Keratinocyte (primary cell): Measurements from ENCODE around the gene CAMKMT. TPM values are rescaled to one million over a fixed set of nuclear protein-coding genes. Genes with fewer than 3 reads are reported as not detected.

ENCODE experiments used
- DNase-seq: peaks from one replicate; pipeline ENCODE4 v3.0.0-alpha.2; 2011; ENCODE audit warnings: low read depth, missing footprints, low spot score
- FAIRE-seq: peaks from 2 replicates; lab custom pipeline; 2011; peaks lifted over from hg19 to GRCh38; lab: Jason Lieb, UNC
- H2AFZ ChIP-seq: 2 replicates; pipeline ENCODE4 v1.6.0; 2012; ENCODE audit warnings: low read length, control low read depth, inconsistent platforms; ENCODE audit not compliant: control insufficient read depth
- H3K27ac ChIP-seq: 2 replicates; pipeline ENCODE4 v1.5.1; 2011; ENCODE audit warnings: low read length; ENCODE audit not compliant: control insufficient read depth, insufficient read depth
- H3K27me3 ChIP-seq: 3 replicates; pipeline ENCODE4 v1.6.0; 2011; ENCODE audit warnings: low read length; ENCODE audit not compliant: control insufficient read depth, insufficient read depth; ENCODE audit errors: extremely low read depth
- H3K36me3 ChIP-seq, 2 experiments: 2 replicates in 1 of 2; 3 replicates in 1 of 2; pipeline ENCODE4 v1.5.1; 2011; ENCODE audit warnings: low read length in 2 of 2, mild to moderate bottlenecking in 1 of 2; ENCODE audit not compliant: control insufficient read depth in 2 of 2, insufficient read depth in 2 of 2; ENCODE audit errors: extremely low read depth in 1 of 2
- H3K4me1 ChIP-seq: 3 replicates; pipeline ENCODE4 v1.5.1; 2011; ENCODE audit warnings: low read length; ENCODE audit not compliant: control insufficient read depth, insufficient read depth; ENCODE audit errors: extremely low read depth
- H3K4me2 ChIP-seq: 3 replicates; pipeline ENCODE4 v1.6.0; 2011; ENCODE audit warnings: low read depth, low read length; ENCODE audit not compliant: control insufficient read depth, insufficient read depth; ENCODE audit errors: extremely low read depth
- H3K4me3 ChIP-seq, 3 experiments: fragments of 200-600 bp in 1 of 3; sonication (generic) in 1 of 3; 2 replicates in 2 of 3; 3 replicates in 1 of 3; pipeline ENCODE4 v1.5.1; 2011 to 2016; ENCODE audit warnings: low read length in 3 of 3, mild to moderate bottlenecking in 3 of 3, control low read depth in 2 of 3, inconsistent platforms in 1 of 3, low read depth in 1 of 3, mixed read lengths in 1 of 3, mixed run types in 1 of 3, moderate library complexity in 1 of 3; ENCODE audit not compliant: control insufficient read depth in 2 of 3, insufficient read depth in 2 of 3; ENCODE audit errors: extremely low read depth in 1 of 3
- H3K79me2 ChIP-seq: 2 replicates; pipeline ENCODE4 v1.6.0; 2012; ENCODE audit warnings: low read length; ENCODE audit not compliant: control insufficient read depth, insufficient read depth
- H3K9ac ChIP-seq: 3 replicates; pipeline ENCODE4 v1.6.0; 2011; ENCODE audit warnings: low read length; ENCODE audit not compliant: control insufficient read depth, insufficient read depth; ENCODE audit errors: extremely low read depth
- H3K9me1 ChIP-seq: 3 replicates; pipeline ENCODE4 v1.6.0; 2011; ENCODE audit warnings: low read length; ENCODE audit not compliant: control insufficient read depth, insufficient read depth; ENCODE audit errors: extremely low read depth
- H3K9me3 ChIP-seq: 2 replicates; pipeline ENCODE4 v1.5.1; 2012; ENCODE audit warnings: low read depth, low read length; ENCODE audit not compliant: control insufficient read depth
- H4K20me1 ChIP-seq: 3 replicates; pipeline ENCODE4 v1.6.0; 2011; ENCODE audit warnings: low read length; ENCODE audit not compliant: control insufficient read depth, insufficient read depth; ENCODE audit errors: extremely low read depth
- CTCF ChIP-seq, 3 experiments: IDR thresholded peaks in 1 of 3; conservative IDR thresholded peaks in 1 of 3; optimal IDR thresholded peaks in 1 of 3; 2 replicates in 2 of 3; 3 replicates in 1 of 3; pipeline versions ENCODE3 to v1.5.1; 2011; ENCODE audit warnings: low read length in 3 of 3, mild to moderate bottlenecking in 3 of 3, moderate library complexity in 2 of 3, control low read depth in 1 of 3, inconsistent platforms in 1 of 3; ENCODE audit not compliant: insufficient read depth in 2 of 3; ENCODE audit errors: extremely low read depth in 1 of 3
- EZH2 ChIP-seq: IDR thresholded peaks from one replicate; pipeline ENCODE4 v1.6.1; 2012; ENCODE audit warnings: inconsistent platforms, mild to moderate bottlenecking, low read length, moderate library complexity
- dilution Hi-C: fragments of 300-500 bp; cut with MboI; formaldehyde crosslinking; loops from one replicate; pipeline ENCODE4 v1.7.0; 2020; ENCODE audit warnings: low sequenced_read_pairs; ENCODE audit not compliant: extremely low pct_ligation_motif_present
- polyA plus RNA-seq, 5 experiments: library from polyadenylated mRNA; depleted of rRNA in 3 of 5; stranded (reverse) in 3 of 5; stranded (forward) in 1 of 5; unstranded in 1 of 5; fragments of >200 nt; gene quantifications; 1 replicate in 1 of 5; 2 replicates in 3 of 5; 3 replicates in 1 of 5; pipeline versions ENCODE4 v1.2.1 to v1.2.3, GENCODE V29; 2011 to 2012; ENCODE audit warnings: missing spikeins in 2 of 5, low read depth in 1 of 5, low replicate concordance in 1 of 5

Gene CAMKMT
- polyA plus RNA-seq, 1 donor (not counting 4 experiments of a cell fraction or from before 2014, with no cell fraction given) = 9.9 TPM

GRCh38 chr2:44358503-44358902 is 3.2 kb upstream of the CAMKMT start:
- Histone ChIP-seq H3K4me2 (no peak overlapping the region), H3K4me1 (peaks cover 20% of the 10 kb centered on the region), H3K4me3 (no peak overlapping the region), H3K9me1 (no peaks in the 10 kb centered on the region), H3K27me3 (no peaks in the 10 kb centered on the region), H4K20me1 (no peaks in the 10 kb centered on the region), H3K79me2 (peaks cover 33% of the 10 kb centered on the region), H3K9ac (no peak overlapping the region), H3K27ac (no peak overlapping the region), H2AFZ (no peak overlapping the region), H3K36me3 (no peaks in the 10 kb centered on the region), H3K9me3 (no peaks in the 10 kb centered on the region)
- TF ChIP-seq EZH2 = no peak
- DNase-seq (no peak), FAIRE-seq (no peak)
- dilution Hi-C loops = no loop called here

- DNase-seq = no peak
- no peak for FAIRE-seq
- H3K4me3 ChIP-seq = peak overlapping the region; percentile 70 to 98 (median 97)
- dilution Hi-C loops = no loop called here
- no peaks in the 10 kb centered on the region for H4K20me1 ChIP-seq
- TF ChIP-seq CTCF (optimal IDR thresholded peaks at IDR 0.05 in 1 of 3, IDR thresholded peaks at IDR 0.05 in 1 of 3, conservative IDR thresholded peaks at IDR 0.05 in 1 of 3; ENCODE audit: extremely low read depth in 1 of 3, insufficient read depth in 2 of 3, low read length in 3 of 3) = no peak
- TF ChIP-seq EZH2 = no peak
- H3K9me3 ChIP-seq = no peaks in the 10 kb centered on the region
- peaks cover 20% of the 10 kb centered on the region for H3K4me1 ChIP-seq
- H2AFZ ChIP-seq = peak overlapping the region; percentile 94
- peak overlapping the region; percentile 93 for H3K4me2 ChIP-seq
- peak overlapping the region; percentile 98 for H3K27ac ChIP-seq
- peaks cover 52% of the 10 kb centered on the region for H3K79me2 ChIP-seq
- H3K9me1 ChIP-seq = no peaks in the 10 kb centered on the region
- H3K36me3 ChIP-seq = no peaks in the 10 kb centered on the region
- H3K27me3 ChIP-seq = no peaks in the 10 kb centered on the region
- peak overlapping the region; percentile 89 for H3K9ac ChIP-seq
These were observed 908 bp upstream of the CAMKMT start for GRCh38 chr2:44360749-44361329.
